ENCODE measurements around the gene TCERG1L.
"Not testable (repeated sequence)": the region's sequence is repeated elsewhere in the genome, so short reads cannot be mapped to it uniquely, and the experiment has no call there.

TCERG1L gene, protein sequence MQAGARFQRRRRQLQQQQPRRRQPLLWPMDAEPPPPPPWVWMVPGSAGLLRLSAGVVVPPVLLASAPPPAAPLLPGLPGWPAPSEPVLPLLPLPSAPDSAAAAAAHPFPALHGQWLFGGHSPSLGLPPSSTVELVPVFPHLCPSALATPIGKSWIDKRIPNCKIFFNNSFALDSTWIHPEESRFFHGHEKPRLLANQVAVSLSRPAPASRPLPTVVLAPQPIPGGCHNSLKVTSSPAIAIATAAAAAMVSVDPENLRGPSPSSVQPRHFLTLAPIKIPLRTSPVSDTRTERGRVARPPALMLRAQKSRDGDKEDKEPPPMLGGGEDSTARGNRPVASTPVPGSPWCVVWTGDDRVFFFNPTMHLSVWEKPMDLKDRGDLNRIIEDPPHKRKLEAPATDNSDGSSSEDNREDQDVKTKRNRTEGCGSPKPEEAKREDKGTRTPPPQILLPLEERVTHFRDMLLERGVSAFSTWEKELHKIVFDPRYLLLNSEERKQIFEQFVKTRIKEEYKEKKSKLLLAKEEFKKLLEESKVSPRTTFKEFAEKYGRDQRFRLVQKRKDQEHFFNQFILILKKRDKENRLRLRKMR

GRCh38 chr10:131311661-131312477 is at the start of gene TCERG1L:
TCERG1L (minus strand) TSS chr10:131311721; CDS start chr10:131311635, 86 bp downstream.
- DNase-seq (ENCODE audit: low read depth, low spot score): no peak

DNA sequence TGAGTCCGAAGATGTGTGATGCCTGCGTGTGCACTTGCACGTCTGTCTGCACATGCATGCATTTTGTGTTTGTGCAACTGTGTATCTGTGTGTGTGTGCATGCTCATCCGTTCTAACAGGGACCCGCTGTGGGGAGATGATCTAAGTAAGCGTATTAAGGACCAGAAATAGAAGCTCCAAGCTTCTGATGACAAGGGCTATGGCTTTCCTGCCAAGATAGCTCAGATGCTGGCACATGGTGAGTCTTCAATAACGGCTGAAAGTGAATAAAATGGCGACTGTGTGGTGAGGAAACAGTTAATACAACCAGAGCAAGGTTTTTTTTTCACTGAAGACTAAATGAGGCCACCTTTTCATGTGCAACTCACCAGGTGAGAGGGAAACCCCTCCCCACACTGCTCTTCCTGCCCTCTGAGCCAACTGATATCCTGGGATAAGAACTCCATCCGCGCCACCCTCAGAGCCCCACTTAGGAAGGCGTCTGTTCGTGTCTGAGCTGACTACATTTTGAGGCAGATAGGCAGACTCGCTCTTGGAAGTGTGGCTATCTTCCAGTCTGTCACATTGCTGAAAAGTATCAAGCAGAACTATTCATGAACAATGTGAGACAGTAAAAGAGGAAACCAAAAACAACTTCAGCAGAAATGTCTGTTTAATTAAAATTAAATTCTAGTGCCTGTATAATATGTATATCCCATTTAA is 47.4 kb upstream of the TCERG1L start:
- DNase-seq (ENCODE audit: low read depth, low spot score): no peak

- no peak for DNase-seq (ENCODE audit: low read depth, low spot score)
Observed at GRCh38 chr10:131356442-131356841, 44.9 kb upstream of the TCERG1L start.

GRCh38 chr10:131355881-131356280 is 44.4 kb upstream of the TCERG1L start:
- no peak for DNase-seq (ENCODE audit: low read depth, low spot score)

GRCh38 chr10:131355056-131355455 is 43.5 kb upstream of the TCERG1L start:
- no peak for DNase-seq (ENCODE audit: low read depth, low spot score)

DNA sequence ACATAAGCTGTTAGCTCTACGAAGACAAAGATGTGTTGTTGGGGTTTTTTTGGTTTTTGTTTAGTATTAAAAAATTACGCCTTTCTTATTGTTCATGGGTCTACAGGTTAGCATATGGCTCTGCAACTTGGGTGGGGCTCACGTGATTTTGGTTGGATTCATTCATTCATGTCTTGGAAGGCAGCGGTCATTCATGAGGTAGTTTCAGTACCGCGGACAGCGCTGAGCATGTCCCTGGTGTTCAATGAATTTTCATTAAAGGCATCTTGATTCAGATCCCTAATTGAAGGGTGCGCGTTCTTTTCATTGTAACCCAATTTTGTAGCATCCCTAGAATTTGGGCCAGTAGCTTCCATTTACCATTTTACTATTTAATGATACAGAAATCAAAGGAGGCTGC is 42.9 kb upstream of the TCERG1L start:
- DNase-seq (ENCODE audit: low read depth, low spot score): no peak

- DNase-seq (ENCODE audit: low read depth, low spot score): no peak
Observed at GRCh38 chr10:131352765-131353290, 41.3 kb upstream of the TCERG1L start.

DNA sequence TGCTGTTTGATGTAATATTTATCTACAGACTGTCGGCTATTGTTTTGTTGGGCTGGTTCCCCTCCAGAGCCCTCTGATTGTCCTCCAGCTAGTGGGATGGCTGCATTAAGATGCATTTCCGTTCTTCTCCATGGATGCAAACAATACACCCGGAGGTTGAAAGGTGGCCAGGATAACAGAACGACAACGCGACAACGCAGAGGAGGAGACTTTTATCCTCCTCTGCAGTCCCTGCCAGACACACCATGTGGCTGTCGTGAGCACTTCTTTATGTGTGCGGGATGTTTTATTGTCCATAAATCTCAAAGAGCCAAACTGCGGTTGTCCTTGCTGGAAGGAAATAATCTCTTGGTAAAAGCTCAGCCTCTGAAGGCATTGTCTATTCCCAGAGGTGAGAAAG is 39.1 kb upstream of the TCERG1L start:
- DNase-seq (ENCODE audit: low read depth, low spot score): no peak

DNA sequence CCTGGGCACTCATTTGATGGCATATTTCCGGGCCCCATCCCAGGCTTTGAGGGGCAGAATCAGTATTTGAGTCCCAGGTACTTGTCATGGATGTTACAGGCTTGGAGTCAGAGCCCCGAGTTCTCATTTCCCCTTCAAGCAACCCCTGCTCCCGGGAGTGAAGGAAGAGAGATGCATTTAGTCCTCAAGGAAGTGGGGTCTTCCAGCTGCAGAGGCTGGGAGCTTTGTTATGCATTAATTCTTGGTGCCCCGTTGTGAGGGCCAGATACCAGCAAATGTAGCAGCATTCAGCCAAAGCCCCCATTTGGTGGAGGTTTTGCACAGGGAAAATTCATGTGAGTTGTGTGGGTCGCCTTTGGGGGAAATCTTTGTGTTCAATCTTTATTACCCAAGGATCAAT is 38.7 kb upstream of the TCERG1L start:
- DNase-seq (ENCODE audit: low read depth, low spot score): no peak

DNA sequence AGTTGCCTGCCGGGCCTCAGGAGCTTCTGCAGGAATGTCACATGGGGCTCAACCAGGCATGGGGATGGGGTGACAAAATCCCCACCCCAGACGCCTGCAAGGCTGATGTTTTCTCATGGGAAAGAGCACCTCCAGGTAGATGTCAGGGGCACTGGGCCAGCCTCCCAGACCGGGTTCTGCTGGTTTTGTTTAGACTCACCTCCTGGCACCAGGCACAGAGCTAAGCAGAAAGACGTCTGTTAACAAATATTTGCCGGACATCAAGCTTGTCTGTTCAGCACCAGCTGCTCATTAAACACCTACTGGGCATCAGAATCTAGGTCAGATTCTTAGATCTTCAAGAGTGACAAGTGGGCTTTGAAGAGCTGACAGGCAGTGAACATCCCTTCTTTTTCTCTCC is 34.9 kb upstream of the TCERG1L start:
- DNase-seq (ENCODE audit: low read depth, low spot score): no peak

- DNase-seq (ENCODE audit: low read depth, low spot score): no peak
Observed at GRCh38 chr10:131345691-131346090, 34.2 kb upstream of the TCERG1L start.

GRCh38 chr10:131344747-131345146 is 33.2 kb upstream of the TCERG1L start:
- DNase-seq (ENCODE audit: low read depth, low spot score): no peak

DNA sequence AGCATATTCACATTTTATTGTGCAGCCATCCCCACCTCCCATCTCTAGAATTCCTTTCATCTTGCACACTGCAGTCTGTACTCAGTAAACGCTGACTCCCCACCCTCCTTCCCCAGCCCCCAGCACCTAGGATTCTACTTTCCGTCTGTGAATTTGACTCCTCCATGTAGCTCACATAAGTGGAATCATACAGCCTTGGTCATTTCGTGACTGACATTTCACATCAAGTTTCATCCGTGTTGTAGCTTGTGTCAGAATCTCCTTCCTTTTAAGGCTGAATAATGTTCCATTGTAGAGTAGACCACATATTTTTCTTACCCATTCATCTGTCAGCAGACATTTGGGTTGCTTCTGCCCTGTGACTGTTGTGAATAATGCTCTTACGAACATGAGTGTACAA is 26.2 kb upstream of the TCERG1L start:
- DNase-seq (ENCODE audit: low read depth, low spot score): no peak

DNA sequence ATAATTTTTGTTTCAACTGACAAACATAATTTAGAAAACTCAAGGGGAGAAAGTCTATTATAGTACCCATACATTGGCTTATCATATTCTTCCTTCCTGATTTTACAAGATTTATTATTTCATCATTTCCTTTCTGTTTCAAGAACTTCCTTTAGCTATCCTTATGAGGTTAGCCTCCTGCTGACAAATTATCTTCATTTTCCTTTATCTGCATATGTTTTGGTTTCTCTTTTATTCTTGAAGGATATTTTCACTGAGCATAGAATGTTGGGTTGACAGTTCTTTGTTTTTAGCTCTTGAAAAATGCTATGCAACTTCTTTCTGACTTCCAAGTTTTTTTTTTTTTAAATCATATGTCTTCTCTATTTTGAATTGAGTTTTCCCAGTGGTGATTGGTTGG is 21.3 kb upstream of the TCERG1L start:
- DNase-seq (ENCODE audit: low read depth, low spot score): no peak

- no peak for DNase-seq (ENCODE audit: low read depth, low spot score)
Observed at GRCh38 chr10:131323880-131324279, 12.4 kb upstream of the TCERG1L start.

DNA sequence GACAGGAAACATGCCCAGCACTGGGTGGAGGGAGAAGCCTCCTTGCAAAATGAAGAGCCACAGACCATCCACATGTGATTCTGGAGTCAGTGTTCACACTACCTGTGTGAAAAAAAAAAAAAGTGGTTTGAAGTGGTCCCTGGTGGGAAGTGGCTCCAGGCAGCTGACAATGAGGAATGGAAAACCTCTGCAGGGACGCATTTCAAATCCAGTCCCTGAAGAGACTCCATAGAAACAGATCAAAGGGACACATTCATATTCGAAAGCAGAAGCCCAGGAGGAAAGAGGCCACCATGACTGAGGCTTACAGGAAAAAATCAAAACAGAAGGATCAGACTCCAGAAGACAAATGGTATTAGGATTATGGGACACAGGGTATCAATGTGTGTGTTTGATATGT is 11.5 kb upstream of the TCERG1L start:
- DNase-seq (ENCODE audit: low read depth, low spot score): no peak

GRCh38 chr10:131322575-131322974 is 11.1 kb upstream of the TCERG1L start:
- DNase-seq (ENCODE audit: low read depth, low spot score): not testable (repeated sequence)

DNA sequence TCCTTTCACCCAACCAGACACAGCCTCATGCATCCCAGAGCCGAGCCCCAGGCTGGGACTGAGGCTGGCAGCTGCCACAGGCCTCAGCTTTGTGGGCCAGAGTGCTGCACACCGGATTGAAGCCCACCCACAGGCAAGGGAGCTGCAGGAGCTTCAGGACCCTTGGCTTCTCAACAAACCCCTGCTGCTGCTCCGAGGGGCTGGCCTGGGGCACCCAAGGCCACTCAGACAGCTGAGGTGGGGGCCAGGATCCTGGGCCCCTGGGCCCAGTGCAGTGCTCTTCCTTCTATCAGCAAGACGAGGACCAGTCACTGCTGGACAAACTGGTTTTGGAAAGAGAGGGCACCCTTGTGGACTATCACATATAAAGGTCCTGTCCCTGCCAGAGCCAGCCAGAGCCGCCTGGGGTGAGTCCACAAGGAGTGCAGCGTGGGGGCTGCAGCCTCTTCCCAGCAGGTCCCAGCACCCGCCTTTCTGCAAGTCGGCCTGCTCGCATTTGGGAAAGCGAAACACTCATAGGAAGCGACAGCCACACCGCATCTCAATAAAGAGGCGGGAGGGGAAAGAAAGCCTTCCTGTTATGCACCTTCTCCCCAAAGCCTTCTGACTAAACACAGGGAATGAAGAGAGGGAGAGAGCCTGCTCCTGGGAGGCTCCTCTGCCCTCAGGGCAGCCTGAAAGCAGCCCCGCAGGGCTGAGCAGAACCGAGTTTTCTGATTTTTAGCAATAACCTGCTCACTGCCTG is 9.5 kb upstream of the TCERG1L start:
- no peak for DNase-seq (ENCODE audit: low read depth, low spot score)

DNA sequence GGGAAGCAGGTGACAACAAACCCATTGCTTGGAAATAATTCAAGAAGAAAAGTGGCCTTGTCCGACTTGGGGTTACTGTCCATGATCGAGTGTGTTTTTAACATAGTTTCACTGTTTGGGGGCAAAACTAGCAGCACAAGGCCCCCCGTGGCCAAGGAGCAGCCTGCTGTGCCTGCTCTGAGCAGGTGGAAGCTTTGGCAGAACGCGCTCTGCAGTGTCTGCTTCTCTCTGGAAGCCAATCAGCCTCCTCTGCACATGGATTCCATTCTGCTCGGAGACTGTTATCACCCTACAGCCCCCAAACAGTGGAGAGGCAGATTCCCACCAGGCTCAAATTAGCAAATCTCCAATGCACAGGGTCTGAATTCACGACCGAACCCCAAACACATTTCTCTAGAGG is 7.3 kb upstream of the TCERG1L start:
- DNase-seq (ENCODE audit: low read depth, low spot score): no peak

GRCh38 chr10:131318291-131318690 is 6.8 kb upstream of the TCERG1L start:
- DNase-seq (ENCODE audit: low read depth, low spot score): no peak

Data from iPS DF 19.7 (cell line).